Thyroid gland (tissue), 4 donors: ENCODE results near the gene FAM89B. TPM values are rescaled to one million over a fixed set of nuclear protein-coding genes. Genes with fewer than 3 reads are reported as not detected.

Experiments used
- DNase-seq, 2 donors: peaks; one replicate each; pipeline ENCODE4 v3.0.0-alpha.2; 2019
- H3K27ac ChIP-seq, 3 donors: fragments of 200-600 bp; sonication (generic); 1 replicate in 2 of 3; 2 replicates in 1 of 3; pipeline ENCODE4 v1.5.1; 2016 to 2019; ENCODE audit warnings: mild to moderate bottlenecking in 1 of 3, moderate library complexity in 1 of 3
- H3K27me3 ChIP-seq: fragments of 200-600 bp; sonication (generic); one replicate; pipeline ENCODE4 v1.5.1; 2019
- H3K36me3 ChIP-seq, 2 donors: fragments of 200-600 bp; sonication (generic); one replicate each; pipeline ENCODE4 v1.5.1; 2016 to 2019
- H3K4me1 ChIP-seq, 2 donors: fragments of 200-600 bp; sonication (generic); one replicate each; pipeline ENCODE4 v1.5.1; 2017 to 2019
- H3K4me3 ChIP-seq, 3 donors: fragments of 200-600 bp; sonication (generic); replicated peaks in 1 of 3; 1 replicate in 2 of 3; 2 replicates in 1 of 3; pipeline ENCODE4 v1.5.1; 2016; ENCODE audit warnings: mild to moderate bottlenecking in 1 of 3
- H3K9me3 ChIP-seq: fragments of 200-600 bp; sonication (generic); one replicate; pipeline ENCODE4 v1.5.1; 2017
- CTCF ChIP-seq, 6 experiments: fragments of 200-600 bp in 3 of 6; fragments of 450-650 bp in 3 of 6; sonication (generic) in 3 of 6; IDR thresholded peaks; one replicate each; pipeline ENCODE4 v1.5.1; 2016 to 2019; ENCODE audit warnings: antibody characterized with exemption in 6 of 6, mild to moderate bottlenecking in 2 of 6, inconsistent platforms in 1 of 6, moderate library complexity in 1 of 6
- POLR2A ChIP-seq, 2 donors: fragments of 450-650 bp; IDR thresholded peaks; one replicate each; pipeline ENCODE4 v1.6.1; 2017; ENCODE audit warnings: antibody characterized with exemption in 2 of 2, mild to moderate bottlenecking in 2 of 2, moderate library complexity in 1 of 2
- WGBS, 2 donors: methylation state at CpG; one replicate each; pipeline ENCODE4 v1.1.5; 2017; 5-methylcytosine and 5-hydroxymethylcytosine counted together
- intact Hi-C: fragments of 100-400 bp; cut with DNase I; formaldehyde crosslinking; loops from one replicate; pipeline ENCODE4 v1.15.1; 2023
- total RNA-seq, 4 donors: library from RNA; depleted of rRNA; stranded (reverse); fragments of >200 nt; gene quantifications; one replicate each; pipeline ENCODE4 v1.2.3, GENCODE V29; 2016

The FAM89B gene
- total RNA-seq, 4 donors from 2014 or later, result 26.9 to 55.5 (median 43.2) TPM

- intact Hi-C loops, result no loop called here
- WGBS, 2 donors, result 74 to 81% methylated on average over 3 to 7 of the region's 7 CpGs
- H3K27me3 ChIP-seq, result no peaks in the 10 kb centered on the region
- no peak for DNase-seq
- H3K27ac ChIP-seq, result peak overlapping the region in 2 of 3 donors; percentile 90 to 91
- H3K4me1 ChIP-seq, result peaks cover 34 to 56% of the 10 kb centered on the region in 2 donors
- H3K4me3 ChIP-seq, result peak overlapping the region in 1 of 3 donors; percentile 77
- H3K36me3 ChIP-seq, result peaks cover 2 to 6% of the 10 kb centered on the region in 2 donors
- H3K9me3 ChIP-seq, result no peaks in the 10 kb centered on the region
- TF ChIP-seq CTCF (IDR thresholded peaks at IDR 0.05), result no peak
- no peak for TF ChIP-seq POLR2A (IDR thresholded peaks at IDR 0.05)
Measured at GRCh38 chr11:65612691-65613090, 40.4 kb downstream of the FAM89B start.

GRCh38 chr11:65613091-65613928 lies 41.0 kb downstream of the FAM89B start:
- peak; percentile 46 to 61 for DNase-seq
- H3K27me3 ChIP-seq, result no peaks in the 10 kb centered on the region
- no peaks in the 10 kb centered on the region for H3K9me3 ChIP-seq
- H3K36me3 ChIP-seq, result peaks cover 8 to 12% of the 10 kb centered on the region in 2 donors
- intact Hi-C loops, result no loop called here
- WGBS, 2 donors, result 14 to 27% methylated on average over 11 to 30 of the region's 43 CpGs
- H3K27ac ChIP-seq, result peak overlapping the region; percentile 90 to 94 (median 91)
- TF ChIP-seq POLR2A (IDR thresholded peaks at IDR 0.05), result no peak
- no peak for TF ChIP-seq CTCF (IDR thresholded peaks at IDR 0.05)
- peak overlapping the region; percentile 53 to 77 (median 75) for H3K4me3 ChIP-seq
- H3K4me1 ChIP-seq, result peaks cover 34 to 53% of the 10 kb centered on the region in 2 donors

- peak within 1 kb of the TSS; percentile 68 to 95 (median 75) for H3K4me3 ChIP-seq
- peaks cover 28 to 31% of the 10 kb centered on the region in 2 donors for H3K36me3 ChIP-seq
- no peaks in the 10 kb centered on the region for H3K27me3 ChIP-seq
- H3K27ac ChIP-seq, result peak within 1 kb of the TSS; percentile 90 to 94 (median 91)
- intact Hi-C loops, result loop anchor here (5.0 kb wide), 2 partner anchors 37 to 688 kb away; no protein-coding TSS in a partner anchor
- DNase-seq, result peak; percentile 100
- H3K4me1 ChIP-seq, result peaks cover 30 to 40% of the 10 kb centered on the region in 2 donors
- peak in 1 of 2 donors; percentile 54 for TF ChIP-seq POLR2A (IDR thresholded peaks at IDR 0.05)
- peak in 1 of 6 experiments; percentile 37 for TF ChIP-seq CTCF (IDR thresholded peaks at IDR 0.05)
- H3K9me3 ChIP-seq, result no peaks in the 10 kb centered on the region
- WGBS, 2 donors, result 0 to 1% methylated on average over 28 to 46 of the region's 55 CpGs
Measured at GRCh38 chr11:65615229-65615949, 43.1 kb downstream of the FAM89B start, which contains the start of gene PCNX3. Gene PCNX3, plus strand, starts transcription at chr11:65615776. Its CDS starts 536 bp downstream, at chr11:65616312.

- no peak for TF ChIP-seq POLR2A (IDR thresholded peaks at IDR 0.05)
- TF ChIP-seq CTCF (IDR thresholded peaks at IDR 0.05), result no peak
- WGBS, 2 donors, result 1 to 3% methylated on average over 10 to 16 of the region's 50 CpGs
- Histone ChIP-seq H3K27ac (peak overlapping the region in 2 of 3 donors; percentile 50 to 72), H3K36me3 (peaks cover 34 to 38% of the 10 kb centered on the region in 2 donors), H3K4me3 (peak overlapping the region; percentile 23 to 95 (median 57)), H3K4me1 (peaks cover 30 to 34% of the 10 kb centered on the region in 2 donors), H3K27me3 (no peaks in the 10 kb centered on the region), H3K9me3 (no peaks in the 10 kb centered on the region)
- peak in 1 of 2 donors; percentile 27 for DNase-seq
- intact Hi-C loops, result loop anchor here (5.0 kb wide), 2 partner anchors 36 to 689 kb away; no protein-coding TSS in a partner anchor
Measured at GRCh38 chr11:65615950-65616574, 43.7 kb downstream of the FAM89B start.
